Measurements from ENCODE around the gene MCMBP.
"Not testable (repeated sequence)": the region's sequence is repeated elsewhere in the genome, so short reads cannot be mapped to it uniquely, and the experiment has no call there.

Gene MCMBP

DNA sequence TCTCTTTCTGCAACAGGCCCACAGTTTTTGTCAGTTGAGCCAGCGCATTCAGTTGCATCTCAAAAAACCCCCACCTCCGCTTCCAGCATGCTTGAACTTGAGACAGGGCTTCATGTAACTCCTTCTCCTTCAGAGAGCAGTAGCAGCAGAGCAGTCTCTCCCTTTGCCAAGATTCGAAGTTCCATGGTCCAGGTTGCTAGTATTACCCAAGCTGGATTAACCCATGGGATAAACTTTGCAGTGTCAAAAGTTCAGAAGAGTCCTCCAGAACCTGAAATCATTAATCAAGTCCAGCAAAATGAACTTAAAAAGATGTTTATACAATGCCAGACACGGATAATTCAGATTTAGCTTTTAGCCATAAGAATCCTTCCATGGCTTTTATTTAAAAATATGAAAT is 45.2 kb downstream of the MCMBP start:
- no peak for ATAC-seq

GRCh38 chr10:119826771-119827170 is 45.9 kb downstream of the MCMBP start:
- no peak for ATAC-seq

GRCh38 chr10:119824299-119824698 is 48.3 kb downstream of the MCMBP start:
- no peak for ATAC-seq

GRCh38 chr10:119821182-119821581 is 51.5 kb downstream of the MCMBP start:
- ATAC-seq, result peak in 1 of 2 donors; percentile 49

DNA sequence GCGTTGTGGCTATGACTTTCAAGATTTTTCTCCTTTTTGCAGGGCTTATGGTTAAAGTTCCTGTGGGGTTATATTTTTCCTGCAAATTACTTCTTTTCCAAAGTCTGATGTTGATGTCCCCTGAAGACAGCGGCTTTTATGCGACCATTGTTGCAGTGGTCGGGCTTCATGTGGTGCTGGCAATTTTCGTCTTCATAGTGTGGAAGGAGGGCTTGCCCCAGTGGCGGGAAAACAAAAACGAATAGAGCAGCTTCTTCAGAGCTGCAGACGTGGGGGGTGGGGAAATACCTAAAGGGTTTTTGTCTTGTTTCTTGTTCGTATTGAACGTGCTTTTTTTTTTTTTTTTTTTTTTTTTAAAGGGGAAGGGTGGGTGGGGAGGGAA is 53.8 kb downstream of the MCMBP start:
- no peak for ATAC-seq

GRCh38 chr10:119817991-119818888 is 54.4 kb downstream of the MCMBP start:
- ATAC-seq, result no peak

GRCh38 chr10:119815671-119816070 is 57.0 kb downstream of the MCMBP start:
- ATAC-seq, result no peak

DNA sequence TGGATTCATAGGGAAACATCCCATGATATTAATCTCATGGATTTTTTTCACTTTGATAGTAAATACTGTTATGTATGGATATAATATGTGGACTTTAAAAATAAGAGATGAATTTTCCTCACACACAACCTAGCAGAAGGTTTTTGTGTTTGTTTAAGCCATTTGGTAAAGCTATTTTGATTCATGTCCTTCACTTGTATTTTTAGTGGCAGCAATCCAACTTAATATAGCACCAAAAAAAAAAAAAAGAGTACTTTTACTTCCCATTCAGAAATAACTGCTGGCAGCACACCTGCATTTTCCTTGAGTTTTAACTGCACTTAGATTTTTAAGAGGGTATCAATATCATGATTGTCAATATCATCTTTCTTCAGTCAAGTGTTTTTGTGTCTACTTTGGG is 60.0 kb downstream of the MCMBP start:
- ATAC-seq, result no peak

DNA sequence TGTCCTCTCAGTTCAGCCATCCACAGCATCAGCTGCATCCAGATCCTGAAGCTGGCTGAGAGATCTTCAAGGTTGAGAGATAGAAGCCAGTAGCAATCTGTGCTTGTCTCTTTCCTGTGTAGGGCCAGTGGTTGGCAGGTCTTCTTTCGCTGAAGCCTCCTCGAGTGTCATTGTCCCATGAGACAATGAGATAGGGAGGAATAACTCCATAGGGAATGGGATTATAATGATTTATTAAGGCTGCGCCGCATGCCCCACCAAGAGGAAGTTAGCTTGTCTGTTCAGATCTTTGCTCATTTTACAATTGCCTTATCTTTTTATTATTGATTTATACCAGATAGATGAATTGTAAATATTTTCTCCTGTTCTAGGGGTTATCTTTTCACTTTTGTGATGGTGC is 61.5 kb downstream of the MCMBP start:
- ATAC-seq, result no peak

GRCh38 chr10:119807960-119808697 is 64.5 kb downstream of the MCMBP start:
- peak; percentile 58 to 78 for ATAC-seq

DNA sequence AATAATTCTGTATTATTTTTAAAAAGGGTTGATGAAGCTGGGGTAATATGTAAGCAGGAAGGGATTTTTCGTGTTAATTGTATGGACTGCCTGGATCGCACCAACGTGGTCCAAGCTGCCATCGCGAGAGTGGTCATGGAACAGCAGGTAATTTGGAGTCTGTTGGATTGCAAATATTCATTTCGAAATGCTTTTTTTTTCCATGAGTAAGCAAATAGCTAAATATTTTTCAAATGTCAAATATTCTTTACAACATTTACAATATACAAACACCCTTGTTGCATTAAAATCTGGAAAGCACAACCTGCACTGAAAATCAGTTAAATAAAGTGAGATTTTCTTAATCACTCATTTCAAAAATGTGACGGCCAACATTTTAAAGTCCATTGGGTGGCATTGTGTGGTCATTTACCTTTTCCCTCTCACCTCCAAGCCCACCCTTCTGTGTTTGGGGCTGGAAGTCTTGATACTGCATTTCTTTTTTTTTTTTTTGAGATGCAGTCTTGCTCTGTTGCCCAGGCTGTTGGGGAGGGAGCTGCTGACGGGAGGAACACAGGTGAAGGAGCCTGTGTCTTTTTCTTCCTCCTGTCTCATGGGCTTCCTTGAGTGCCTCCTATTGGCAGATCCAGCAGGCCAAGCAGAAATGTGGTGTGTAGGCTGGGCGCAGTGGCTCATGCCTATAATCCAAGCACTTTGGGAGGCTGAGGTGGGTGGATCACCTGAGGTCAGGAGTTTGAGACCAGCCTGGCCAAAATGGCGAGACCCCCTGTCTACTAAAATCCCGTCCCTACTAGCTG is 66.1 kb downstream of the MCMBP start:
- ATAC-seq, result no peak

- ATAC-seq, result no peak
Measured at GRCh38 chr10:119805702-119806230, 66.9 kb downstream of the MCMBP start.

GRCh38 chr10:119803264-119803663 is 69.4 kb downstream of the MCMBP start:
- no peak for ATAC-seq

DNA sequence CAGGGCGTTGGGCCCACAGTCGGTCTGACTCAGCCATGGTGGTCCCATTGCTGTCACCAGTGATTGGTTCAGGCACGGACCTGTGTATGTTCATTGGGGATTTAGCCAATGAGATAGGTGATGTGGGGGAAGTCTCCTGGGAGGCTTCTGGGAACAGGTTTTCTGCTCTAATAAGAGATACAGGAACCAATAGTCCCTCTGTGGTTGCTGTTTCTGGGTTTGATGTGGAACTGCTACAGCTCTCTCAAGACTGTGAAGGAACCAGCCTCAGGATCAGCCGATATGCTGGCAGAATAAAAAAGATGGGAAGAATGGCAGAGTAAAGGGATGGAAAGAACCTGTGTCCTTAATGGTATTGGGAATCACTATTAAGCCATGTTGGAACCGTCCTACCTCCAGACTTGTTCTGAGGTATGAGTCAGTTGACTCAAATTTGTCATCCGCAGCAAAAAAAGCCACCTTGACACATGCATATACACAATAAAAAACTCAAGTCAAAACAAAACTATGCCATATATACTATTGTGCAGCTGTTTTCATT is 70.6 kb downstream of the MCMBP start:
- ATAC-seq, result peak; percentile 78 to 91

- no peak for ATAC-seq
Measured at GRCh38 chr10:119801176-119801575, 71.5 kb downstream of the MCMBP start.

DNA sequence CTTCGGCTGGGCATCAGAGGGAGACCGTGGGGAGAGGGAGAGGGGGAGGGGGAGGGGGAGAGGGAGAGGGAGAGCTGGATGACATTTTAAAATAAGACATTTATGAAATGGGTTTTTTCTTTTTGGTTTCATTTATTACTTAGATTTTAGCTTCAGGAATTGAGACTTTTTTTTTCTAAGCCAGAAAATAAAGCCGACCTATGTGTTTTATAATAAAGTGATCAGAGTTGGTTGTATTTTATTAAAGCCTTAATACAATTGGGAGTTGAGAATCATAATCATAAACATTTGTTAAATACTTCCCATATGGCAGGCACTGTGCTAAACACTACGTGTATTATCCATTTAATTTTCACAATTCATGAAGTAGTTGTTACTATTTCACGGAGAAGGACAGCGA is 76.6 kb downstream of the MCMBP start:
- ATAC-seq, result no peak

DNA sequence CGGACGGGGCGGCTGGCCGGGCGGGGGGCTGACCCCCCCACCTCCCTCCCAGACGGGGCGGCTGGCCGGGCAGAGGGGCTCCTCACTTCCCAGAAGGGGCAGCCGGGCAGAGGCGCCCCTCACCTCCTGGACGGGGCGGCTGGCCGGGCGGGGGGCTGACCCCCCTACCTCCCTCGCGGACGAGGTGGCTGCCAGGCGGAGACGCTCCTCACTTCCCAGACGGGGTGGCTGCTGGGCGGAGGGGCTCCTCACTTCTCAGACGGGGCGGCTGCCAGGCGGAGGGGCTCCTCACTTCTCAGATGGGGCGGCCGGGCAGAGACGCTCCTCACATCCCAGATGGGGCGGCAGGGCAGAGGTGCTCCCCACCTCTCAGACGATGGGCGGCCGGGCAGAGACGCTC is 77.5 kb downstream of the MCMBP start:
- ATAC-seq, result not testable (repeated sequence)

GRCh38 chr10:119786117-119786769 is 86.4 kb downstream of the MCMBP start:
- ATAC-seq, result no peak

GRCh38 chr10:119784340-119785067 is 88.1 kb downstream of the MCMBP start:
- ATAC-seq, result peak; percentile 48 to 59

- no peak for ATAC-seq
Measured at GRCh38 chr10:119783665-119784027, 89.0 kb downstream of the MCMBP start.

GRCh38 chr10:119782981-119783664 is 89.5 kb downstream of the MCMBP start:
- ATAC-seq, result no peak
